NT2/D1 (cell line): ENCODE data around the gene WDR5.
"Not testable (repeated sequence)": the region's sequence is repeated elsewhere in the genome, so short reads cannot be mapped to it uniquely, and the experiment has no call there.

Source experiments
- YY1 ChIP-seq: IDR thresholded peaks from 2 replicates; pipeline ENCODE4 v1.6.1; 2011; ENCODE audit not compliant: insufficient read length, insufficient read depth
- ZNF274 ChIP-seq: IDR thresholded peaks from 2 replicates; pipeline ENCODE4 v1.6.1; 2011; ENCODE audit warnings: mild to moderate bottlenecking, low read depth, low read length

- TF ChIP-seq YY1, ZNF274: not testable (repeated sequence)
Observed at GRCh38 chr9:134101133-134101532, 34.7 kb upstream of the WDR5 start.
